PFSK-1 (cell line): ENCODE results near the gene DMAC1.

Experiments
- POLR2AphosphoS5 ChIP-seq: IDR thresholded peaks from 2 replicates; pipeline ENCODE4 v1.6.1; 2012; ENCODE audit warnings: low read depth, mild to moderate bottlenecking, control low read depth, low read length, moderate library complexity
- TF ChIP-seq, protein P1 (sequence below), 2 experiments: IDR thresholded peaks; 2 replicates each; pipeline versions ENCODE4 v1.6.1 to v1.8.0; 2011 to 2012; ENCODE audit warnings: low read depth in 2 of 2, low read length in 2 of 2, control low read depth in 1 of 2, inconsistent platforms in 1 of 2, mild to moderate bottlenecking in 1 of 2, moderate library complexity in 1 of 2; ENCODE audit not compliant: insufficient read depth in 1 of 2

- no peak for TF ChIP-seq POLR2AphosphoS5
- TF ChIP-seq, protein P1, sequence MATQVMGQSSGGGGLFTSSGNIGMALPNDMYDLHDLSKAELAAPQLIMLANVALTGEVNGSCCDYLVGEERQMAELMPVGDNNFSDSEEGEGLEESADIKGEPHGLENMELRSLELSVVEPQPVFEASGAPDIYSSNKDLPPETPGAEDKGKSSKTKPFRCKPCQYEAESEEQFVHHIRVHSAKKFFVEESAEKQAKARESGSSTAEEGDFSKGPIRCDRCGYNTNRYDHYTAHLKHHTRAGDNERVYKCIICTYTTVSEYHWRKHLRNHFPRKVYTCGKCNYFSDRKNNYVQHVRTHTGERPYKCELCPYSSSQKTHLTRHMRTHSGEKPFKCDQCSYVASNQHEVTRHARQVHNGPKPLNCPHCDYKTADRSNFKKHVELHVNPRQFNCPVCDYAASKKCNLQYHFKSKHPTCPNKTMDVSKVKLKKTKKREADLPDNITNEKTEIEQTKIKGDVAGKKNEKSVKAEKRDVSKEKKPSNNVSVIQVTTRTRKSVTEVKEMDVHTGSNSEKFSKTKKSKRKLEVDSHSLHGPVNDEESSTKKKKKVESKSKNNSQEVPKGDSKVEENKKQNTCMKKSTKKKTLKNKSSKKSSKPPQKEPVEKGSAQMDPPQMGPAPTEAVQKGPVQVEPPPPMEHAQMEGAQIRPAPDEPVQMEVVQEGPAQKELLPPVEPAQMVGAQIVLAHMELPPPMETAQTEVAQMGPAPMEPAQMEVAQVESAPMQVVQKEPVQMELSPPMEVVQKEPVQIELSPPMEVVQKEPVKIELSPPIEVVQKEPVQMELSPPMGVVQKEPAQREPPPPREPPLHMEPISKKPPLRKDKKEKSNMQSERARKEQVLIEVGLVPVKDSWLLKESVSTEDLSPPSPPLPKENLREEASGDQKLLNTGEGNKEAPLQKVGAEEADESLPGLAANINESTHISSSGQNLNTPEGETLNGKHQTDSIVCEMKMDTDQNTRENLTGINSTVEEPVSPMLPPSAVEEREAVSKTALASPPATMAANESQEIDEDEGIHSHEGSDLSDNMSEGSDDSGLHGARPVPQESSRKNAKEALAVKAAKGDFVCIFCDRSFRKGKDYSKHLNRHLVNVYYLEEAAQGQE (IDR thresholded peaks at IDR 0.05; ENCODE audit: insufficient read depth in 1 of 2, low read depth in 2 of 2, low read length in 2 of 2), result no peak
These were observed 15.9 kb downstream of the DMAC1 start for GRCh38 chr9:7783635-7784063.
